22Rv1 (cell line): Measurements from ENCODE around the gene TTC13.

Source experiments
- H3K27ac ChIP-seq: fragments of 450-650 bp; 2 replicates; pipeline ENCODE4 v1.5.1; 2017
- ZFX ChIP-seq: fragments of 450-650 bp; IDR thresholded peaks from 2 replicates; pipeline ENCODE4 v1.6.1; 2017; ENCODE audit warnings: antibody characterized with exemption, borderline replicate concordance
- TF ChIP-seq, protein P1 (sequence below): fragments of 450-650 bp; IDR thresholded peaks from 2 replicates; pipeline ENCODE4 v1.5.1; 2017; ENCODE audit warnings: mild to moderate bottlenecking

TTC13 gene

DNA sequence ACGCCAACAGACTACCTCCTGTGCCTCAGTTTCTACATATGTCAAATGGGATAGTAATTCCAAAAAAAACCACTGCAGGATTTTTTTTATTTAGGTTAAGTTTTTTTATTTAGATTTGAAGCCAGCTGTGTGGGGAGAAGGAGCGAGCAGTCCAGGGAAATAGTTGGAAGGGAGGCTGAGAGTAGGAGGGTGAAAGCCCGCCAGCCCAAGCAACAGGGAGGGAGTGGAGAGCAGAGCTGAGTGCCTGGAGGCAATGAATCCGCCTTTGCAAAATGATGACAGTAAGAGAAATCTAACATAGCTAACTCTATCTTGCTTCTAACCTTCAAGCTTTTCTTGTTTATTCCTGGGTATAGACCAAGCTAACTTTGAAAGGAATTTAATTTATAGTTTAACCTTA, 94.7 kb downstream of the TTC13 start:
- TF ChIP-seq ZFX, result no peak
- TF ChIP-seq, protein P1, sequence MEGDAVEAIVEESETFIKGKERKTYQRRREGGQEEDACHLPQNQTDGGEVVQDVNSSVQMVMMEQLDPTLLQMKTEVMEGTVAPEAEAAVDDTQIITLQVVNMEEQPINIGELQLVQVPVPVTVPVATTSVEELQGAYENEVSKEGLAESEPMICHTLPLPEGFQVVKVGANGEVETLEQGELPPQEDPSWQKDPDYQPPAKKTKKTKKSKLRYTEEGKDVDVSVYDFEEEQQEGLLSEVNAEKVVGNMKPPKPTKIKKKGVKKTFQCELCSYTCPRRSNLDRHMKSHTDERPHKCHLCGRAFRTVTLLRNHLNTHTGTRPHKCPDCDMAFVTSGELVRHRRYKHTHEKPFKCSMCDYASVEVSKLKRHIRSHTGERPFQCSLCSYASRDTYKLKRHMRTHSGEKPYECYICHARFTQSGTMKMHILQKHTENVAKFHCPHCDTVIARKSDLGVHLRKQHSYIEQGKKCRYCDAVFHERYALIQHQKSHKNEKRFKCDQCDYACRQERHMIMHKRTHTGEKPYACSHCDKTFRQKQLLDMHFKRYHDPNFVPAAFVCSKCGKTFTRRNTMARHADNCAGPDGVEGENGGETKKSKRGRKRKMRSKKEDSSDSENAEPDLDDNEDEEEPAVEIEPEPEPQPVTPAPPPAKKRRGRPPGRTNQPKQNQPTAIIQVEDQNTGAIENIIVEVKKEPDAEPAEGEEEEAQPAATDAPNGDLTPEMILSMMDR, result no peak
- no peak overlapping the region for H3K27ac ChIP-seq

DNA sequence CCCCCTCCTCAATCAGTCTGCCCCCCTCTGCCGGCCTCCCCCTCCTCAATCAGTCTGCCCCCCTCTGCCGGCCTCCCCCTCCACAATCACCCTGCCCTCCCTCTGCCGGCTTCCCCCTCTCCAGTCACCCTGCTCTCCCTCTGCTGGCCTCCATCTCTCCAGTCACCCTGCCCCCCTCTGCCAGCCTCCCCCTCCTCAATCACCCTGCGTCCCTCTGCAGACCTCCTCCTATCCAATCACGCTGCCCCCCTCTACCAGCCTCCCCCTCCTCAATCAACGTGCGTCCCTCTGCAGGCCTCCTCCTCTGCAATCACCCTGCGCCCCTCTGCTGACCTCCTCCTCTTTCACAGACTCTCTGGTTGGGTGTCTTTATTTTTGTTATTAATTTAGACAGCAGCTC, 98.9 kb downstream of the TTC13 start:
- no peak overlapping the region for H3K27ac ChIP-seq

DNA sequence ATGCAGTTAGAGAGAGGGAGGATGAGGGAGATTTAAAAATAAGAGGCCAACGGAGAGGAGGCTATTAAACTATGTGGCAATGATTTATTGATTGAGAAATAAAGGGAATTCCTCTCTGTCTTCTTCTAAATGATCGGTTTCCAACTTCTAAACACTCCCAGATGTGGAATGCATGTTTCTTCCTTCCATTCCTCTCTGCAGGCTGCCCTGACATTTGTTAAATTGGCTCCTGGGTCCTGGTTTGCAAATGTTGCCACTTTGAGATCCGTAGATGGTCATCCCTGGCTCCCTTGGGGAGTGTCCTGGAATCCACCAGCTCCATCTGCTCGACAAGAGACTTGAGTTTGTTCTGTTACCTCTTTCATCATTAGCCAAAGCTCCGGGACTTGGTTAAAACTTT, 100.1 kb downstream of the TTC13 start:
- TF ChIP-seq, protein P1, result no peak
- no peak for TF ChIP-seq ZFX
- no peak overlapping the region for H3K27ac ChIP-seq

More for the DNA sequence above, 98.9 kb downstream of the TTC13 start:
- no peak for TF ChIP-seq ZFX
- TF ChIP-seq, protein P1, result no peak

DNA sequence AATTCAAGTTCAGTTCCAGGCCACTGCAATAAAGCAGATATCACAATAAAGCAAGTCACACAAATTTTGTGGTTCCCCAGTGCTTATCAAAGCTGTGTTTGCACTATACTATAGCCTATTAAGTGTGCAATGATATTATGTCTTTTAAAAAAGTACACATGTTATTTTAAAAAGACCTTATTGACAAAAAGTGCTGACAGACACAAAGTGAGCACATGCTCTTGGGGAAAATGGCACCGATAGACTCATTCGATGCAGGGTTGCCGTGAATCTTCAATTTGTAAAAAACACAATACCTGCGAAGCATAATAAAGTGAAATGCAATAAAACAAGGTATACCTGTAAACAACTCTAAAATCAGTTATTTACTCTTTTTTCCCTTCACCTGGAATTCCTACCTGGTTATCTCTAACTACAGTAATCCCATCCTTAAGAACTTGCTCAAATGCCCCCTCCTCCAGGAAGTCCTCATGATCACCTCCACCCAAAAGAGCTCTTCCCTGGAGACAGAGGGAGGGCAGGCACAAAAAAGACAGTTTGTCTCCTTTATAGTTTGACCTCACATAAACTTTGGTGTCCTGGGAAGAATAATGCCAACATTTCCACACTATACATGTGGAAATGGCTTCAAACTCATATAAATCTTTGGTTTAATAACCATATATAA, 100.6 kb downstream of the TTC13 start:
- no peak overlapping the region for H3K27ac ChIP-seq
- TF ChIP-seq, protein P1, result no peak
- no peak for TF ChIP-seq ZFX

DNA sequence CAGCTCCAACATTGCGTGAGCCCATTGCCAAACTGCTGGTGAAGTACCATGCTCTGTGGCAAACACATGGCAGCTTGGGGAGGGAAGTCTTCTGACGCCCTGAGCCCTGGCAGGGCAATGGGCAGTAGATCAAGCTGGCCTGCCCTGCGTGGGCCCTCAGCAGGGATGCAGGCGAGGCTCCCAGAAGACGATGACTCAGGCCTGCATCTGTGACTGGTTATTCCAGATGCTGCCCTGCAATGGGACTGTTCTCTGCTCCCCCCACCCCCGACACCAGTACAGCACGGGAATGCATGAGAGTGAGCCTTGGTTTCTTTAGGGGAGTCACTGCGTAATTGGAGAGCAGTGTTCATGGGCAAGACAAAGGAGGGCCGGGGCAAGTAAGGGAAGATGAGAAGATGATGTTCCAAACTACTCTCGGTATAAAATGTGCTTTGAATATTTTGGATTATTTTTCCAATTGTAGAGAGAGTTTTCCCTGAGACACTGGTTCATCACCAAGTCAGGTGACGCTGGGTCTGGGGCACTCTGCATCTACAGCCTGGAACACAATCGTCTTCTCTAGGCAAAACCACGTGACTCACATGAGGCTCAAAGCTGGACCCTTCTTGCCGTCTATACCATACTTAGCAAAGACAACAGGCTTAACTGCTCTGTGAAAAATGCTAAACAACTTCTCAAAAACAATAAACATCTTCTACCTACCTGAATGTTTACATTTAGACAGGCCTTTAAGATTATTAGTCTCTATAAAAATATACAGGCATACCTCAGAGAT, 101.3 kb downstream of the TTC13 start:
- no peak for TF ChIP-seq ZFX
- TF ChIP-seq, protein P1, result no peak
- H3K27ac ChIP-seq, result no peak overlapping the region

DNA sequence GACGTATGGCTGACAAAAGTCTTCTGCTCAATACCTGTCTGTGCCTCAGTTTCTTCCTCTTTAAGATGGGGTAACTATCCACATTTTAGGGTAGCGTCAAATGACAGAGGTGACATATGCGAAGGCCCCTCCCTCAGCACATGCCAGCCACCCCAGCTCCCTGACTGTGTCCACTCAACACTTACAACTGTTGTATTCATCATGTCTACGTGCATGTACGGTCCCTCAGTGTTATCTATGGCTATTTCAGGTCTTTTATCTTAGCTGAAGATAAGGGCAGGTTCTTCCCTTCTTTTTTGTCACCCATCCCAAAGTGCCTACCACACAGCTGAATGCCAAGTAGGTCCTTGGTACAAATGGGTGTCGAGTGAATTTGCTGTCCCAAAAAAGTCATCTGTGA, 102.0 kb downstream of the TTC13 start:
- H3K27ac ChIP-seq, result no peak overlapping the region
- TF ChIP-seq ZFX, result no peak
- TF ChIP-seq, protein P1, result no peak

DNA sequence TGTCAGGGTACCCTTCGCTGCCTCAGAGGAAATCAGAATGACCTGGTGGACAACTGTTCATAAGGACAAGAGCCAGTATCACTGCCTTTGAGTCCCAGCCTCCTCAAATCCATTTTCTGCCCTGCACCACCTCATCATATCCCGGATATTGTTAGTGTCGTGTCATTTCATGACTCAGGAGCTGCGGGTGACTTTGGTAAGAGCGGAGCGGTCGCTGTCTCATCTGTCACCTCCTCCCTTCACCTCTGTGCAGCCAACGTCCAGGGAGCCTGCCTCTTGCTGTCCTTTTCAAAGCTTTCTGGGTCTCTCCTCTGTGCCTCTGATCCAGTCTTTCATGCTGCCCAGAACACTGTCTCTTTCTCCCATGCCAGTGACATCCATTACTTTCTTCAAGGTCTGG, 103.3 kb downstream of the TTC13 start:
- no peak overlapping the region for H3K27ac ChIP-seq
- TF ChIP-seq, protein P1, result no peak
- no peak for TF ChIP-seq ZFX
